Neural cell (in vitro differentiated cells): ENCODE data around the gene PRM2. TPM values are rescaled to one million over a fixed set of nuclear protein-coding genes. Genes with fewer than 3 reads are reported as not detected.

Source experiments
- H2AFZ ChIP-seq: fragments of 200-600, 300-800 bp; sonication (generic), shearing (Covaris generic); 2 replicates; pipeline ENCODE4 v1.6.0; 2014; ENCODE audit warnings: low read depth, mild to moderate bottlenecking, antibody characterized with exemption, low read length, moderate library complexity
- H3F3A ChIP-seq: fragments of 200-600 bp; shearing (Covaris generic); 2 replicates; pipeline ENCODE4 v1.6.1; 2016; ENCODE audit warnings: mild to moderate bottlenecking, moderate library complexity, mixed read lengths, antibody characterized with exemption, low read length; ENCODE audit not compliant: insufficient read depth, poor library complexity, severe bottlenecking
- H3K27ac ChIP-seq: fragments of 200-600, 300-800 bp; sonication (generic), shearing (Covaris generic); 2 replicates; pipeline ENCODE4 v1.5.1; 2014; ENCODE audit warnings: mild to moderate bottlenecking, low read length, moderate library complexity
- H3K27me3 ChIP-seq: fragments of 300-800, 200-600 bp; sonication (generic), shearing (Covaris generic); 2 replicates; pipeline ENCODE4 v1.6.0; 2014; ENCODE audit warnings: mild to moderate bottlenecking, low read depth, low read length, moderate library complexity; ENCODE audit not compliant: insufficient read depth
- H3K36me3 ChIP-seq: fragments of 300-800, 200-600 bp; sonication (generic), shearing (Covaris generic); 2 replicates; pipeline ENCODE4 v1.5.1; 2014; ENCODE audit warnings: mild to moderate bottlenecking, antibody characterized with exemption, low read length, moderate library complexity; ENCODE audit not compliant: insufficient read depth
- H3K4me2 ChIP-seq: fragments of 300-800, 200-600 bp; sonication (generic), shearing (Covaris generic); 2 replicates; pipeline ENCODE4 v1.6.0; 2014; ENCODE audit warnings: mild to moderate bottlenecking, low read length
- H3K4me3 ChIP-seq: fragments of 300-800, 200-600 bp; sonication (generic), shearing (Covaris generic); 2 replicates; pipeline ENCODE4 v1.5.1; 2014; ENCODE audit warnings: mild to moderate bottlenecking, low read length, moderate library complexity
- H3K79me2 ChIP-seq: fragments of 200-600 bp; shearing (Covaris generic); replicated peaks from 2 replicates; pipeline ENCODE4 v1.6.0; 2014; ENCODE audit warnings: mild to moderate bottlenecking, low read length, moderate library complexity; ENCODE audit not compliant: insufficient read depth
- H3K9ac ChIP-seq: fragments of 300-800, 200-600 bp; sonication (generic), shearing (Covaris generic); 2 replicates; pipeline ENCODE4 v1.6.1; 2016; ENCODE audit warnings: mild to moderate bottlenecking, low read length, mixed read lengths
- H3K9me2 ChIP-seq: fragments of 200-600 bp; shearing (Covaris generic); 2 replicates; pipeline ENCODE4 v1.6.1; 2016; ENCODE audit warnings: mild to moderate bottlenecking, low read length, mixed read lengths; ENCODE audit not compliant: insufficient read depth
- H3K9me3 ChIP-seq: fragments of 200-600, 300-800 bp; sonication (generic), shearing (Covaris generic); 2 replicates; pipeline ENCODE4 v1.6.1; 2016; ENCODE audit warnings: mild to moderate bottlenecking, mixed run types, low read length, moderate library complexity, mixed read lengths
- H4K20me1 ChIP-seq: fragments of 200-600 bp; shearing (Covaris generic); 2 replicates; pipeline ENCODE4 v1.6.1; 2016; ENCODE audit warnings: mild to moderate bottlenecking, mixed run types; ENCODE audit not compliant: insufficient read depth
- EP300 ChIP-seq: fragments of 450-650 bp; conservative IDR thresholded peaks from 2 replicates; pipeline ENCODE4 v1.6.1; 2014; ENCODE audit warnings: antibody characterized with exemption, mild to moderate bottlenecking, moderate library complexity; ENCODE audit not compliant: poor library complexity, severe bottlenecking
- EZH2 ChIP-seq: fragments of 200-600, 300-800 bp; shearing (Covaris generic), sonication (generic); IDR thresholded peaks from 2 replicates; pipeline ENCODE4 v1.6.1; 2014; ENCODE audit warnings: antibody characterized with exemption, low read length, borderline replicate concordance, mild to moderate bottlenecking; ENCODE audit not compliant: insufficient read depth, poor library complexity, severe bottlenecking
- MXI1 ChIP-seq: fragments of 450-650 bp; conservative IDR thresholded peaks from 2 replicates; pipeline ENCODE4 v1.6.1; 2014; ENCODE audit warnings: antibody characterized with exemption, mild to moderate bottlenecking; ENCODE audit not compliant: poor library complexity, severe bottlenecking
- POLR2AphosphoS5 ChIP-seq: IDR thresholded peaks from 2 replicates; pipeline ENCODE4 v1.6.1; 2012
- RAD21 ChIP-seq: fragments of 450-650 bp; conservative IDR thresholded peaks from 2 replicates; pipeline ENCODE4 v1.6.1; 2014; ENCODE audit warnings: antibody characterized with exemption, mild to moderate bottlenecking, moderate library complexity
- SMC3 ChIP-seq: fragments of 450-650 bp; conservative IDR thresholded peaks from 2 replicates; pipeline ENCODE4 v1.6.1; 2014; ENCODE audit warnings: antibody characterized with exemption, mild to moderate bottlenecking, moderate library complexity; ENCODE audit not compliant: poor library complexity
- TAF1 ChIP-seq: IDR thresholded peaks from 2 replicates; pipeline ENCODE4 v1.6.1; 2012; ENCODE audit warnings: low read depth
- polyA plus RNA-seq: library from polyadenylated mRNA; depleted of rRNA; stranded (reverse); fragments of >200 nt; gene quantifications from 2 replicates; pipeline ENCODE4 v1.2.3, GENCODE V29; 2014
- TF ChIP-seq, protein P1 (sequence below): fragments of 450-650 bp; IDR thresholded peaks from 2 replicates; pipeline ENCODE4 v1.5.1; 2014; ENCODE audit warnings: antibody characterized with exemption, mild to moderate bottlenecking, moderate library complexity; ENCODE audit not compliant: poor library complexity, severe bottlenecking
- TF ChIP-seq, protein P2 (sequence below): IDR thresholded peaks from 2 replicates; pipeline ENCODE4 v1.6.1; 2012; ENCODE audit warnings: borderline replicate concordance

PRM2 gene
- polyA plus RNA-seq, 1 donor from 2014 or later = not detected

DNA sequence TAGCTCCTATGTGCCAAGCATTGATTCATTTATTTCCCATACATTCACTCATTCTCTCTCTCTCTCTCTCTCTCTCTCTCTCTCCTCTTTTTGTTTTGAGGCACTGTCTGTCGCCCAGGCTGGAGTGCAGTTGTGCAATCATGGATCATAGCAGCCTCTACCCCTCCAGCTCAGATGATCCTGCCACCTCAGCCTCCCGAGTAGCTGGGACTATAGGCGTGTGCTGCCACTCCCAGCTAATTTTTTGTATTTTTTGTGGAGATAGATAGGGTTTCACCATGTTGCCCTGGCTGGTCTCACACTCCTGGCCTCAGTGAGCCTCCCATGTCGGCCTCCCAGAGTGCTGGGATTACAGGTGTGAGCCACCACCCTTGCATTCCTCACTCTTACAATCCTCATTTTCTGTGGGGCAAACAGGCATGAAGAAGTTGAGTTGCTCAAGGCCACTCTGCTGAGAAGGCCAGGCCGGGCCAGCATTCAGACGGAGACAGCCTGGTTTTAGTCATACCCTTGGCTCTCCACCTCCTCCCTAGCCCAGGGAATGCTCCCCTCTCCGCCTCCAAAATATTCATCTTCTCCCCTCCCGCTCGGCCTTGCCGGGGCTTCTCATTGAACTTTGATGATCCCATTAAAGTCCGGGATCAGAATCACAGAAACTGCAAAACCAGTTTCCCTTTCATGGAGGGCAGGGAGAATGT, 765 bp upstream of the PRM2 start:
- H3K27me3 ChIP-seq = no peaks in the 10 kb centered on the region
- no peaks in the 10 kb centered on the region for H3K9me3 ChIP-seq
- no peak overlapping the region for H2AFZ ChIP-seq
- no peaks in the 10 kb centered on the region for H3K9me2 ChIP-seq
- no peaks in the 10 kb centered on the region for H3K79me2 ChIP-seq
- no peaks in the 10 kb centered on the region for H4K20me1 ChIP-seq
- H3K27ac ChIP-seq = no peak overlapping the region
- H3K4me3 ChIP-seq = no peak overlapping the region
- no peaks in the 10 kb centered on the region for H3F3A ChIP-seq
- H3K36me3 ChIP-seq = no peaks in the 10 kb centered on the region
- no peak overlapping the region for H3K9ac ChIP-seq
- TF ChIP-seq TAF1 = no peak
- TF ChIP-seq EZH2 = no peak
- no peak overlapping the region for H3K4me2 ChIP-seq

DNA sequence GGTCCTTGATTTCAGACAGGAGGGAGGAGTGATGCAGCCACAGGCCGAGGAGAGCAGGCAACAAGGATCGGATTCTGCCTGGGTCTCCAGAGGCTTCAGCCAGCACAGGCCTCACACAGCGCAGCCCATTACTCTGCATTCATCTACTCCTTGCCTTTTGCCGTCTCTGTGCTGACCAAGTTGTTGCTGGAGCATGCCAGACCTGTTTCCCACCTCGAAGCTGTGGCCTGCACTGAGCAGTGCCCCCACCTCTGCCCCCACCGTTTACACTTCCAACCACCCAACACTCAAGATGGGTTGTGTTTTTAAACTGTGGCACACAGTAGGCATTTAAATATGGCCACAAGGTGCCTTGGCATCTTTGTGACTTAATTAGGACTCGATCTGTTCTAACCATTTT, 1.3 kb downstream of the PRM2 start:
- H3K9me2 ChIP-seq = no peaks in the 10 kb centered on the region
- TF ChIP-seq SMC3 = no peak
- no peak for TF ChIP-seq EZH2
- TF ChIP-seq TAF1 = no peak
- TF ChIP-seq, protein P1, sequence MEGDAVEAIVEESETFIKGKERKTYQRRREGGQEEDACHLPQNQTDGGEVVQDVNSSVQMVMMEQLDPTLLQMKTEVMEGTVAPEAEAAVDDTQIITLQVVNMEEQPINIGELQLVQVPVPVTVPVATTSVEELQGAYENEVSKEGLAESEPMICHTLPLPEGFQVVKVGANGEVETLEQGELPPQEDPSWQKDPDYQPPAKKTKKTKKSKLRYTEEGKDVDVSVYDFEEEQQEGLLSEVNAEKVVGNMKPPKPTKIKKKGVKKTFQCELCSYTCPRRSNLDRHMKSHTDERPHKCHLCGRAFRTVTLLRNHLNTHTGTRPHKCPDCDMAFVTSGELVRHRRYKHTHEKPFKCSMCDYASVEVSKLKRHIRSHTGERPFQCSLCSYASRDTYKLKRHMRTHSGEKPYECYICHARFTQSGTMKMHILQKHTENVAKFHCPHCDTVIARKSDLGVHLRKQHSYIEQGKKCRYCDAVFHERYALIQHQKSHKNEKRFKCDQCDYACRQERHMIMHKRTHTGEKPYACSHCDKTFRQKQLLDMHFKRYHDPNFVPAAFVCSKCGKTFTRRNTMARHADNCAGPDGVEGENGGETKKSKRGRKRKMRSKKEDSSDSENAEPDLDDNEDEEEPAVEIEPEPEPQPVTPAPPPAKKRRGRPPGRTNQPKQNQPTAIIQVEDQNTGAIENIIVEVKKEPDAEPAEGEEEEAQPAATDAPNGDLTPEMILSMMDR = no peak
- TF ChIP-seq, protein P2, sequence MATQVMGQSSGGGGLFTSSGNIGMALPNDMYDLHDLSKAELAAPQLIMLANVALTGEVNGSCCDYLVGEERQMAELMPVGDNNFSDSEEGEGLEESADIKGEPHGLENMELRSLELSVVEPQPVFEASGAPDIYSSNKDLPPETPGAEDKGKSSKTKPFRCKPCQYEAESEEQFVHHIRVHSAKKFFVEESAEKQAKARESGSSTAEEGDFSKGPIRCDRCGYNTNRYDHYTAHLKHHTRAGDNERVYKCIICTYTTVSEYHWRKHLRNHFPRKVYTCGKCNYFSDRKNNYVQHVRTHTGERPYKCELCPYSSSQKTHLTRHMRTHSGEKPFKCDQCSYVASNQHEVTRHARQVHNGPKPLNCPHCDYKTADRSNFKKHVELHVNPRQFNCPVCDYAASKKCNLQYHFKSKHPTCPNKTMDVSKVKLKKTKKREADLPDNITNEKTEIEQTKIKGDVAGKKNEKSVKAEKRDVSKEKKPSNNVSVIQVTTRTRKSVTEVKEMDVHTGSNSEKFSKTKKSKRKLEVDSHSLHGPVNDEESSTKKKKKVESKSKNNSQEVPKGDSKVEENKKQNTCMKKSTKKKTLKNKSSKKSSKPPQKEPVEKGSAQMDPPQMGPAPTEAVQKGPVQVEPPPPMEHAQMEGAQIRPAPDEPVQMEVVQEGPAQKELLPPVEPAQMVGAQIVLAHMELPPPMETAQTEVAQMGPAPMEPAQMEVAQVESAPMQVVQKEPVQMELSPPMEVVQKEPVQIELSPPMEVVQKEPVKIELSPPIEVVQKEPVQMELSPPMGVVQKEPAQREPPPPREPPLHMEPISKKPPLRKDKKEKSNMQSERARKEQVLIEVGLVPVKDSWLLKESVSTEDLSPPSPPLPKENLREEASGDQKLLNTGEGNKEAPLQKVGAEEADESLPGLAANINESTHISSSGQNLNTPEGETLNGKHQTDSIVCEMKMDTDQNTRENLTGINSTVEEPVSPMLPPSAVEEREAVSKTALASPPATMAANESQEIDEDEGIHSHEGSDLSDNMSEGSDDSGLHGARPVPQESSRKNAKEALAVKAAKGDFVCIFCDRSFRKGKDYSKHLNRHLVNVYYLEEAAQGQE = no peak
- H3K4me2 ChIP-seq = no peak overlapping the region
- no peaks in the 10 kb centered on the region for H3K36me3 ChIP-seq
- no peak overlapping the region for H3K27ac ChIP-seq
- H3K9me3 ChIP-seq = no peaks in the 10 kb centered on the region
- H3K27me3 ChIP-seq = no peaks in the 10 kb centered on the region
- no peak overlapping the region for H3K4me3 ChIP-seq
- H3F3A ChIP-seq = no peaks in the 10 kb centered on the region
- no peak overlapping the region for H2AFZ ChIP-seq
- H4K20me1 ChIP-seq = no peaks in the 10 kb centered on the region
- no peaks in the 10 kb centered on the region for H3K79me2 ChIP-seq
- H3K9ac ChIP-seq = no peak overlapping the region

DNA sequence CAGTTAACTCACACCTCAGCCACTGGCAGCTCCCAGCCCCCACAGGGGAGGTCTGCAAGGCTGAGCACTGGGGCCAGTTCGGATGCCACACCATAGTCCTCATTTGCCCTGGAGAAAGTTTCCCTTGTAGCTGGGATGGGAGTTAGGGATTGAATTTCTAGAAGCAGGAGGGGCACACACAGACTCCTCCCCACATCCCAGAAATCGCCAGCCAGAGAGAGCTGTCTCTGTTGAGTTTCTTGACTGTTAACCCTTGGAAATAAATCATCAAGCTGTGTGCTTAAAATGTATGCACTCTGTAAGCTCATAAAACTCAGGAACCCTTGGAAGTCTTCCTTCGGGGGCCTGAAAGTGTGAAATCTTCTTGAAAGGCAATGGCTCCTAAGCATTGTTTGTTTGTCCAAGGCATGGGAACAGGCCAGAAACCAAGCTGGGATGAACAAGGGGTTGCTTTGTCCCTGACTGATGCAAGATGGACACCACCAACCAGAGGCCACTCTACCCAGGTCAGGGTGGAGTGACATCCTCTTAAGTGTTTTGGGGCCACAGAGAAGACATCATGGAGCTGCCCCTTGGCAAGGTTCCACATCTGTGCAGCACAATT, 2.5 kb downstream of the PRM2 start:
- Histone ChIP-seq H3K4me3 (no peak overlapping the region), H3K4me2 (no peak overlapping the region), H3K9ac (no peak overlapping the region), H4K20me1 (no peaks in the 10 kb centered on the region), H3F3A (no peaks in the 10 kb centered on the region), H3K27me3 (no peaks in the 10 kb centered on the region), H3K27ac (no peak overlapping the region), H3K9me3 (no peaks in the 10 kb centered on the region), H3K9me2 (no peaks in the 10 kb centered on the region), H2AFZ (no peak overlapping the region), H3K79me2 (no peaks in the 10 kb centered on the region), H3K36me3 (no peaks in the 10 kb centered on the region)
- TF ChIP-seq SMC3 = no peak
- no peak for TF ChIP-seq TAF1
- no peak for TF ChIP-seq MXI1
- TF ChIP-seq, protein P1 = no peak
- TF ChIP-seq POLR2AphosphoS5 = no peak
- TF ChIP-seq EP300 = no peak
- TF ChIP-seq, protein P2 = no peak
- no peak for TF ChIP-seq EZH2
- TF ChIP-seq RAD21 = no peak
